H9 (cell line): ENCODE measurements around the gene TTF2. TPM values are rescaled to one million over a fixed set of nuclear protein-coding genes. Genes with fewer than 3 reads are reported as not detected.

Experiments used
- DNase-seq: peaks from one replicate; pipeline ENCODE4 v3.0.0-alpha.2; 2017
- H2AFZ ChIP-seq: one replicate; pipeline ENCODE4 v1.6.1; 2013; ENCODE audit warnings: mild to moderate bottlenecking, low read length, control low read depth, moderate library complexity
- H2AK5ac ChIP-seq: 2 replicates; pipeline ENCODE4 v1.6.1; 2013; ENCODE audit warnings: low read length, control low read depth, mixed read lengths; ENCODE audit not compliant: insufficient read length
- H2BK120ac ChIP-seq: one replicate; pipeline ENCODE4 v1.6.1; 2013; ENCODE audit warnings: low read depth, mild to moderate bottlenecking, low read length, control low read depth, inconsistent platforms; ENCODE audit not compliant: poor library complexity, severe bottlenecking
- H2BK12ac ChIP-seq: 2 replicates; pipeline ENCODE4 v1.6.1; 2013; ENCODE audit warnings: low read length, control low read depth, mixed read lengths, low read depth; ENCODE audit not compliant: insufficient read length
- H2BK15ac ChIP-seq: 2 replicates; pipeline ENCODE4 v1.6.1; 2013; ENCODE audit warnings: low read depth, low read length, control low read depth
- H2BK20ac ChIP-seq: one replicate; pipeline ENCODE4 v1.6.1; 2013; ENCODE audit warnings: low read depth, mild to moderate bottlenecking, low read length, control low read depth, inconsistent platforms; ENCODE audit not compliant: poor library complexity, severe bottlenecking
- H2BK5ac ChIP-seq: 2 replicates; pipeline ENCODE4 v1.6.1; 2013; ENCODE audit warnings: low read length, control low read depth, mixed read lengths; ENCODE audit not compliant: insufficient read length
- H3K14ac ChIP-seq: 2 replicates; pipeline ENCODE4 v1.6.1; 2013; ENCODE audit warnings: low read length, control low read depth; ENCODE audit not compliant: insufficient read depth
- H3K18ac ChIP-seq: 2 replicates; pipeline ENCODE4 v1.6.1; 2013; ENCODE audit warnings: low read depth, mild to moderate bottlenecking, mixed read lengths, low read length, control low read depth; ENCODE audit not compliant: insufficient read length
- H3K23ac ChIP-seq: 2 replicates; pipeline ENCODE4 v1.6.1; 2013; ENCODE audit warnings: low read length, control low read depth, mixed read lengths, low read depth; ENCODE audit not compliant: insufficient read length
- H3K23me2 ChIP-seq: 2 replicates; pipeline ENCODE4 v1.6.1; 2013; ENCODE audit warnings: low read depth, mild to moderate bottlenecking, mixed read lengths, low read length, control low read depth; ENCODE audit not compliant: insufficient read length, poor library complexity, severe bottlenecking
- H3K27ac ChIP-seq: 2 replicates; pipeline ENCODE4 v1.5.1; 2013; ENCODE audit warnings: low read length, control low read depth, mixed read lengths, low read depth; ENCODE audit not compliant: insufficient read length
- H3K27me3 ChIP-seq: 2 replicates; pipeline ENCODE4 v1.6.1; 2013; ENCODE audit warnings: low read length, control low read depth, inconsistent platforms; ENCODE audit not compliant: insufficient read depth
- H3K4ac ChIP-seq: 2 replicates; pipeline ENCODE4 v1.6.1; 2013; ENCODE audit warnings: low read depth, mild to moderate bottlenecking, control low read depth, inconsistent platforms, low read length, moderate library complexity
- H3K4me1 ChIP-seq: 2 replicates; pipeline ENCODE4 v1.6.1; 2013; ENCODE audit warnings: low read length, control low read depth, inconsistent platforms; ENCODE audit not compliant: insufficient read depth
- H3K4me2 ChIP-seq: 2 replicates; pipeline ENCODE4 v1.6.1; 2013; ENCODE audit warnings: low read length, control low read depth, mixed read lengths; ENCODE audit not compliant: insufficient read length, insufficient read depth
- H3K56ac ChIP-seq: 2 replicates; pipeline ENCODE4 v1.6.1; 2013; ENCODE audit warnings: low read depth, mild to moderate bottlenecking, mixed read lengths, low read length, control low read depth; ENCODE audit not compliant: insufficient read length
- H3K79me1 ChIP-seq: 2 replicates; pipeline ENCODE4 v1.6.1; 2013; ENCODE audit warnings: low read depth, mild to moderate bottlenecking, moderate library complexity, low read length, control low read depth, inconsistent platforms; ENCODE audit not compliant: insufficient read depth, poor library complexity, severe bottlenecking
- H3K79me2 ChIP-seq: 2 replicates; pipeline ENCODE4 v1.6.1; 2013; ENCODE audit warnings: low read length, control low read depth, inconsistent platforms; ENCODE audit not compliant: insufficient read depth
- H3K9ac ChIP-seq: 2 replicates; pipeline ENCODE4 v1.6.1; 2013; ENCODE audit warnings: low read length, control low read depth, mixed read lengths; ENCODE audit not compliant: insufficient read length; ENCODE audit errors: extremely low read depth
- H3K9me3 ChIP-seq: one replicate; pipeline ENCODE4 v1.6.1; 2013; ENCODE audit warnings: low read depth, low read length, inconsistent platforms; ENCODE audit not compliant: control insufficient read depth
- H3T11ph ChIP-seq: one replicate; pipeline ENCODE4 v1.6.1; 2013; ENCODE audit warnings: mild to moderate bottlenecking, low read length, control low read depth, inconsistent platforms
- H4K20me1 ChIP-seq: one replicate; pipeline ENCODE4 v1.6.1; 2013; ENCODE audit not compliant: control insufficient read depth, insufficient read length, insufficient read depth
- H4K5ac ChIP-seq: 2 replicates; pipeline ENCODE4 v1.6.1; 2013; ENCODE audit warnings: low read depth, mild to moderate bottlenecking, mixed read lengths, low read length, control low read depth; ENCODE audit not compliant: insufficient read length
- H4K8ac ChIP-seq: replicated peaks from 2 replicates; pipeline ENCODE4 v1.6.1; 2013; ENCODE audit warnings: low read length, control low read depth, mixed read lengths, low read depth; ENCODE audit not compliant: insufficient read length
- H4K91ac ChIP-seq: 2 replicates; pipeline ENCODE4 v1.6.1; 2013; ENCODE audit warnings: low read depth, mild to moderate bottlenecking, moderate library complexity, mixed read lengths, low read length, control low read depth; ENCODE audit not compliant: insufficient read length
- H3K27ac Mint-ChIP-seq, 3 experiments: 2 replicates in 2 of 3; 3 replicates in 1 of 3; pipeline ENCODE4 v1.8.0; 2020 to 2021; ENCODE audit warnings: mixed read lengths in 3 of 3, mild to moderate bottlenecking in 1 of 3, moderate library complexity in 1 of 3
- H3K27me3 Mint-ChIP-seq: 2 replicates; pipeline ENCODE4 v1.8.0; 2021; ENCODE audit warnings: low read depth, mild to moderate bottlenecking, moderate library complexity, mixed read lengths
- H3K36me3 Mint-ChIP-seq, 3 experiments: 2 replicates in 2 of 3; 3 replicates in 1 of 3; pipeline ENCODE4 v1.8.0; 2020 to 2021; ENCODE audit warnings: low read depth in 3 of 3, mixed read lengths in 3 of 3; ENCODE audit not compliant: insufficient read depth in 1 of 3
- H3K4me1 Mint-ChIP-seq, 2 experiments: 2 replicates each; pipeline ENCODE4 v1.8.0; 2020; ENCODE audit warnings: mixed read lengths in 2 of 2
- H3K4me3 Mint-ChIP-seq, 2 experiments: 2 replicates in 1 of 2; 3 replicates in 1 of 2; pipeline ENCODE4 v1.8.0; 2020 to 2021; ENCODE audit warnings: mild to moderate bottlenecking in 2 of 2, mixed read lengths in 2 of 2, moderate library complexity in 1 of 2
- H3K9me3 Mint-ChIP-seq, 2 experiments: 2 replicates in 1 of 2; 3 replicates in 1 of 2; pipeline ENCODE4 v1.8.0; 2020; ENCODE audit warnings: mild to moderate bottlenecking in 2 of 2, mixed read lengths in 2 of 2, moderate library complexity in 1 of 2
- CTCF ChIP-seq: fragments of 200-600 bp; sonication (generic); conservative IDR thresholded peaks from 3 replicates; pipeline ENCODE4 v1.8.0; 2021; ENCODE audit warnings: antibody characterized with exemption, mild to moderate bottlenecking
- WGBS: extraction: QIAGEN DNeasy Blood & Tissue Kit; methylation state at CpG from one replicate; pipeline ENCODE4 v1.1.7; 2013; ENCODE audit warnings: missing lambda C conversion rate, low lambda C conversion rate, mixed read lengths; ENCODE audit not compliant: insufficient read length; ENCODE audit errors: extremely low coverage; 5-methylcytosine and 5-hydroxymethylcytosine counted together
- total RNA-seq: library from RNA; stranded (reverse); gene quantifications from 2 replicates; pipeline ENCODE4 v1.2.1, GENCODE V29; 2021

TTF2 gene
- total RNA-seq, 1 experiment from 2014 or later, result 86.4 TPM

DNA sequence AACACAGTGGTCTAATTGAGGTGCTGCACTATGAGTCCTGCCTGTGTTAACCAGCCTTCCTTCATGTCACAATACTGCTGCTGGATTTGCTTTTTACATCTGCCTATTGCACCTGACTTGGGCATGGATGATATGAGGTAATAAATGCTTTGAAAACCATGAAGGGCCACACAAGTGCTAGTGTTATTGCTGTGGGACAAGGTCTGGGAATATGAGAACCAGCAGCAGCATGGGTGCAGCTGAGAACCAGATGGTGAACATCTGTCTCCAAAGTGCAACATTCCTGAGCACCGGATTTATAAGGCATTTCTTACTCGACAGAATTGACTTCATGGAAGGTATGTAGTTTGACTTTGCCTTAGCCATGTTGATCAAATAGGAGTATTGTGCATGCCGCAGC is 44.9 kb downstream of the TTF2 start:
- Histone ChIP-seq H3K18ac (no peak overlapping the region), H3K56ac (no peak overlapping the region), H2BK120ac (no peak overlapping the region), H3K9me3 (no peaks in the 10 kb centered on the region), H2BK12ac (no peak overlapping the region), H3K79me2 (no peaks in the 10 kb centered on the region), H4K5ac (no peak overlapping the region), H2AK5ac (no peak overlapping the region), H3K4me2 (no peak overlapping the region), H3K27ac (no peak overlapping the region), H3K27me3 (no peaks in the 10 kb centered on the region), H4K91ac (no peak overlapping the region), H4K8ac (no peak overlapping the region), H2BK5ac (no peak overlapping the region), H3K79me1 (no peaks in the 10 kb centered on the region), H3K23me2 (no peaks in the 10 kb centered on the region), H2BK20ac (no peak overlapping the region), H3T11ph (no peak overlapping the region), H3K4me1 (no peaks in the 10 kb centered on the region), H3K9ac (no peak overlapping the region), H3K4ac (no peak overlapping the region), H2AFZ (no peak overlapping the region), H2BK15ac (no peak overlapping the region), H3K23ac (no peak overlapping the region), H3K14ac (no peak overlapping the region), H4K20me1 (no peaks in the 10 kb centered on the region)
- no peak overlapping the region for H3K4me3 Mint-ChIP-seq
- no peaks in the 10 kb centered on the region for H3K4me1 Mint-ChIP-seq
- no peak for TF ChIP-seq CTCF
- peaks cover 34 to 82% (median 67%) of the 10 kb centered on the region in 3 experiments for H3K36me3 Mint-ChIP-seq
- DNase-seq, result no peak
- H3K27me3 Mint-ChIP-seq, result no peaks in the 10 kb centered on the region
- no peak overlapping the region for H3K27ac Mint-ChIP-seq
- no peaks in the 10 kb centered on the region for H3K9me3 Mint-ChIP-seq
- no CpG with 5 or more reads among the region's 3 CpGs for WGBS
